Measurements from ENCODE around the gene FMR1.

FMR1 gene

GRCh38 chrX:147957291-147957690 lies 45.6 kb downstream of the FMR1 start:
- Histone ChIP-seq H3K4me1 (ENCODE audit: control insufficient read depth in 1 of 2, insufficient read depth in 1 of 2, low read depth in 1 of 2, low read length in 1 of 2) (no peaks in the 10 kb centered on the region), H3K4me3 (ENCODE audit: low read depth in 1 of 2, low read length in 1 of 2) (no peak overlapping the region), H3K27me3 (no peaks in the 10 kb centered on the region), H3K9me3 (no peaks in the 10 kb centered on the region), H3K36me3 (no peaks in the 10 kb centered on the region), H3K27ac (no peak overlapping the region)
- no peak for TF ChIP-seq CTCF (IDR thresholded peaks at IDR 0.05)

GRCh38 chrX:147958291-147958690 lies 46.6 kb downstream of the FMR1 start:
- Histone ChIP-seq H3K27me3 (no peaks in the 10 kb centered on the region), H3K4me3 (ENCODE audit: low read depth in 1 of 2, low read length in 1 of 2) (no peak overlapping the region), H3K4me1 (ENCODE audit: control insufficient read depth in 1 of 2, insufficient read depth in 1 of 2, low read depth in 1 of 2, low read length in 1 of 2) (no peaks in the 10 kb centered on the region), H3K9me3 (no peaks in the 10 kb centered on the region), H3K27ac (no peak overlapping the region), H3K36me3 (no peaks in the 10 kb centered on the region)
- no peak for TF ChIP-seq CTCF (IDR thresholded peaks at IDR 0.05)

GRCh38 chrX:147960722-147961121 lies 49.0 kb downstream of the FMR1 start:
- Histone ChIP-seq H3K4me1 (ENCODE audit: control insufficient read depth in 1 of 2, insufficient read depth in 1 of 2, low read depth in 1 of 2, low read length in 1 of 2) (no peaks in the 10 kb centered on the region), H3K27me3 (no peaks in the 10 kb centered on the region), H3K36me3 (no peaks in the 10 kb centered on the region), H3K9me3 (no peaks in the 10 kb centered on the region), H3K27ac (no peak overlapping the region), H3K4me3 (ENCODE audit: low read depth in 1 of 2, low read length in 1 of 2) (no peak overlapping the region)
- TF ChIP-seq CTCF (IDR thresholded peaks at IDR 0.05) = no peak

GRCh38 chrX:147962476-147962875 lies 50.8 kb downstream of the FMR1 start:
- Histone ChIP-seq H3K4me3 (ENCODE audit: low read depth in 1 of 2, low read length in 1 of 2) (no peak overlapping the region), H3K27me3 (no peaks in the 10 kb centered on the region), H3K27ac (no peak overlapping the region), H3K36me3 (no peaks in the 10 kb centered on the region), H3K4me1 (ENCODE audit: control insufficient read depth in 1 of 2, insufficient read depth in 1 of 2, low read depth in 1 of 2, low read length in 1 of 2) (no peaks in the 10 kb centered on the region), H3K9me3 (no peaks in the 10 kb centered on the region)
- TF ChIP-seq CTCF (IDR thresholded peaks at IDR 0.05) = no peak

GRCh38 chrX:147978931-147979330 lies 67.2 kb downstream of the FMR1 start:
- no peak overlapping the region for H3K27ac ChIP-seq
- no peaks in the 10 kb centered on the region for H3K9me3 ChIP-seq
- no peaks in the 10 kb centered on the region for H3K4me1 ChIP-seq (ENCODE audit: control insufficient read depth in 1 of 2, insufficient read depth in 1 of 2, low read depth in 1 of 2, low read length in 1 of 2)
- H3K36me3 ChIP-seq = no peaks in the 10 kb centered on the region
- TF ChIP-seq CTCF (IDR thresholded peaks at IDR 0.05) = no peak
- no peak overlapping the region for H3K4me3 ChIP-seq (ENCODE audit: low read depth in 1 of 2, low read length in 1 of 2)
- no peaks in the 10 kb centered on the region for H3K27me3 ChIP-seq

All from neutrophil (primary cell).